ENCODE data around the gene ICOSLG. TPM values are rescaled to one million over a fixed set of nuclear protein-coding genes. Genes with fewer than 3 reads are reported as not detected.
"Not testable (repeated sequence)": the region's sequence is repeated elsewhere in the genome, so short reads cannot be mapped to it uniquely, and the experiment has no call there.

Gene ICOSLG, protein sequence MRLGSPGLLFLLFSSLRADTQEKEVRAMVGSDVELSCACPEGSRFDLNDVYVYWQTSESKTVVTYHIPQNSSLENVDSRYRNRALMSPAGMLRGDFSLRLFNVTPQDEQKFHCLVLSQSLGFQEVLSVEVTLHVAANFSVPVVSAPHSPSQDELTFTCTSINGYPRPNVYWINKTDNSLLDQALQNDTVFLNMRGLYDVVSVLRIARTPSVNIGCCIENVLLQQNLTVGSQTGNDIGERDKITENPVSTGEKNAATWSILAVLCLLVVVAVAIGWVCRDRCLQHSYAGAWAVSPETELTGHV
- 1 to 10 TPM in 1 of 4 donors, under 1 TPM in 3; 0.27 to 1.1 (median 0.83) TPM for total RNA-seq
- 1 to 10 TPM in 1 of 3 donors, under 1 TPM in 2; 0.60 to 5.7 (median 0.92) TPM for polyA plus RNA-seq

DNA sequence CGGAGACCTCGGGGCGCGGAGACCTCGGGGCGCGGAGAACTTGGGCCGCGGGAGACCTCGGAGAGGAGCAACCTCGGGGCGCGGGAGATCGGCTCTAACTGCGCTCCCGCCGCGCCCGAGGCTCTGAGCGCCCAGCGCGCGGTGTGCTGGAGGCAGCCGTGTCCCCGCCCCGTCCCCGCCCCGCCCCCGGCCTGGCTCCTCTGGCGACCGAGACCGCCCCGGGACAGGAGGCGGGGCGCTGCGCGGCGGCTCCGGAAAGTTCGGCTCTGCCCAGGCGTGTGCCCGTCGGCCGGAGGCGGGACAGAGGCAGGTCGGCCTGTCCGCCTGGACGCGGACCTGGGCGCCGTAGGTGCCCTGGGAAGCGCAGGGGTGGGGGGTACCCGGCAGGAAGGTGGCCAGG, at the start of gene ICOSLG:
ICOSLG (minus strand) TSS at position 102 of the 400 bp plus-strand sequence. CDS start 126 bp downstream, outside the sequence.
- H3K27ac ChIP-seq; H3K36me3 ChIP-seq; intact Hi-C loops (cut with DNase I): not testable (repeated sequence)

GRCh38 chr21:44289381-44290010, 48.8 kb upstream of the ICOSLG start:
- H3K9me3 ChIP-seq, result no peaks in the 10 kb centered on the region
- no peaks in the 10 kb centered on the region for H3K36me3 ChIP-seq
- TF ChIP-seq EP300 (IDR thresholded peaks at IDR 0.05), result no peak
- TF ChIP-seq POLR2A (IDR thresholded peaks at IDR 0.05), result no peak
- TF ChIP-seq, protein P1, sequence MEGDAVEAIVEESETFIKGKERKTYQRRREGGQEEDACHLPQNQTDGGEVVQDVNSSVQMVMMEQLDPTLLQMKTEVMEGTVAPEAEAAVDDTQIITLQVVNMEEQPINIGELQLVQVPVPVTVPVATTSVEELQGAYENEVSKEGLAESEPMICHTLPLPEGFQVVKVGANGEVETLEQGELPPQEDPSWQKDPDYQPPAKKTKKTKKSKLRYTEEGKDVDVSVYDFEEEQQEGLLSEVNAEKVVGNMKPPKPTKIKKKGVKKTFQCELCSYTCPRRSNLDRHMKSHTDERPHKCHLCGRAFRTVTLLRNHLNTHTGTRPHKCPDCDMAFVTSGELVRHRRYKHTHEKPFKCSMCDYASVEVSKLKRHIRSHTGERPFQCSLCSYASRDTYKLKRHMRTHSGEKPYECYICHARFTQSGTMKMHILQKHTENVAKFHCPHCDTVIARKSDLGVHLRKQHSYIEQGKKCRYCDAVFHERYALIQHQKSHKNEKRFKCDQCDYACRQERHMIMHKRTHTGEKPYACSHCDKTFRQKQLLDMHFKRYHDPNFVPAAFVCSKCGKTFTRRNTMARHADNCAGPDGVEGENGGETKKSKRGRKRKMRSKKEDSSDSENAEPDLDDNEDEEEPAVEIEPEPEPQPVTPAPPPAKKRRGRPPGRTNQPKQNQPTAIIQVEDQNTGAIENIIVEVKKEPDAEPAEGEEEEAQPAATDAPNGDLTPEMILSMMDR (IDR thresholded peaks at IDR 0.05), result no peak
- no peak for TF ChIP-seq POLR2AphosphoS5 (IDR thresholded peaks at IDR 0.05)
- DNase-seq, result no peak
- WGBS, 2 donors, result 77 to 87% methylated on average over 24 of the region's 24 CpGs
- H3K27ac ChIP-seq, result no peak overlapping the region
- H3K4me1 ChIP-seq, result peaks cover 0 to 12% (median 9%) of the 10 kb centered on the region in 4 donors
- peaks cover 6 to 54% (median 38%) of the 10 kb centered on the region in 3 donors for H3K27me3 ChIP-seq
- no peak overlapping the region for H3K4me3 ChIP-seq
- intact Hi-C loops (cut with DNase I), result no loop called here

More for the DNA sequence above, at the start of gene ICOSLG:
- not testable (repeated sequence) for H3K4me1 ChIP-seq, H3K27me3 ChIP-seq, H3K9me3 ChIP-seq, H3K4me3 ChIP-seq, DNase-seq
- WGBS, 2 donors, result no CpG with 5 or more reads among the region's 53 CpGs

GRCh38 chr21:44288251-44289110, 47.7 kb upstream of the ICOSLG start:
- peaks cover 6 to 49% (median 29%) of the 10 kb centered on the region in 3 donors for H3K27me3 ChIP-seq
- TF ChIP-seq EP300 (IDR thresholded peaks at IDR 0.05) (no peak), POLR2A (IDR thresholded peaks at IDR 0.05) (no peak), POLR2AphosphoS5 (IDR thresholded peaks at IDR 0.05) (no peak)
- TF ChIP-seq, protein P1 (IDR thresholded peaks at IDR 0.05), result no peak
- no peaks in the 10 kb centered on the region for H3K36me3 ChIP-seq
- H3K27ac ChIP-seq, result no peak overlapping the region
- DNase-seq, result no peak
- intact Hi-C loops (cut with DNase I), result no loop called here
- no peak overlapping the region for H3K4me3 ChIP-seq
- WGBS, 2 donors, result 89 to 94% methylated on average over 23 of the region's 23 CpGs
- H3K9me3 ChIP-seq, result no peaks in the 10 kb centered on the region
- peaks cover 0 to 11% (median 7%) of the 10 kb centered on the region in 4 donors for H3K4me1 ChIP-seq

- no peaks in the 10 kb centered on the region for H3K36me3 ChIP-seq
- TF ChIP-seq POLR2AphosphoS5 (IDR thresholded peaks at IDR 0.05) (no peak), EP300 (IDR thresholded peaks at IDR 0.05) (no peak), POLR2A (IDR thresholded peaks at IDR 0.05) (no peak)
- TF ChIP-seq, protein P1 (IDR thresholded peaks at IDR 0.05), result no peak
- peaks cover 6 to 41% (median 27%) of the 10 kb centered on the region in 3 donors for H3K27me3 ChIP-seq
- no peaks in the 10 kb centered on the region for H3K9me3 ChIP-seq
- no peak overlapping the region for H3K4me3 ChIP-seq
- DNase-seq, result no peak
- intact Hi-C loops (cut with DNase I), result no loop called here
- peaks cover 0 to 11% (median 7%) of the 10 kb centered on the region in 4 donors for H3K4me1 ChIP-seq
- 64 to 76% methylated on average over 31 of the region's 31 CpGs for WGBS, 2 donors
- no peak overlapping the region for H3K27ac ChIP-seq
These were observed 46.2 kb upstream of the ICOSLG start for GRCh38 chr21:44286716-44287632.
